Activated T-helper 1 cell treated with anti-CD3 and anti-CD28 coated beads, Interleukin-12 subunit alpha, Interleukin-12 subunit beta, Interleukin-2, Interleukin-4 antibody, amounts not matched to agents 30 ng/mL and 10 ng/mL and 1 ng/mL, durations not matched to agents 14 hours and 24 hours and 36 hours (primary cell): ENCODE measurements around the gene EPB41L3. TPM values are rescaled to one million over a fixed set of nuclear protein-coding genes. Genes with fewer than 3 reads are reported as not detected.

Experiments used
- DNase-seq: peaks from one replicate; pipeline ENCODE4 v3.0.0; 2021; ENCODE audit warnings: low spot score
- H3K27ac Mint-ChIP-seq: one replicate; pipeline ENCODE4 v1.8.0; 2021; ENCODE audit warnings: mild to moderate bottlenecking, mixed read lengths
- H3K27me3 Mint-ChIP-seq: one replicate; pipeline ENCODE4 v1.8.0; 2022; ENCODE audit warnings: mild to moderate bottlenecking, moderate library complexity, mixed read lengths; ENCODE audit not compliant: insufficient read depth
- H3K36me3 Mint-ChIP-seq: one replicate; pipeline ENCODE4 v1.8.0; 2021; ENCODE audit warnings: low read depth, mixed read lengths
- H3K4me1 Mint-ChIP-seq: one replicate; pipeline ENCODE4 v1.8.0; 2021; ENCODE audit warnings: low read depth, mixed read lengths
- H3K4me3 Mint-ChIP-seq: one replicate; pipeline ENCODE4 v1.8.0; 2021; ENCODE audit warnings: mild to moderate bottlenecking, moderate library complexity, mixed read lengths
- H3K9me3 Mint-ChIP-seq: one replicate; pipeline ENCODE4 v1.8.0; 2021; ENCODE audit warnings: mixed read lengths
- intact Hi-C: fragments of 100-400 bp; cut with micrococcal nuclease; formaldehyde crosslinking; loops from one replicate; pipeline ENCODE4 v1.15.1; 2024
- total RNA-seq: library from RNA; stranded (reverse); gene quantifications from 2 replicates; pipeline ENCODE4 v1.2.3, GENCODE V29; 2022

Gene EPB41L3
- total RNA-seq, 1 donor from 2014 or later = 1.7 TPM

GRCh38 chr18:5546660-5547059, 2.9 kb upstream of the EPB41L3 start:
- intact Hi-C loops = loop anchor here (10.0 kb wide), 2 partner anchors 92 to 122 kb away; no protein-coding TSS in a partner anchor
- Mint-ChIP-seq H3K27me3 (peaks cover 35% of the 10 kb centered on the region), H3K36me3 (no peaks in the 10 kb centered on the region), H3K4me1 (no peaks in the 10 kb centered on the region), H3K4me3 (no peak overlapping the region), H3K27ac (no peak overlapping the region), H3K9me3 (no peaks in the 10 kb centered on the region)
- DNase-seq = no peak

GRCh38 chr18:5543036-5543680, 639 bp downstream of the EPB41L3 start:
- H3K4me3 Mint-ChIP-seq = no peak overlapping the region
- intact Hi-C loops = loop anchor here (10.0 kb wide), 2 partner anchors 88 to 118 kb away; no protein-coding TSS in a partner anchor
- H3K9me3 Mint-ChIP-seq = no peaks in the 10 kb centered on the region
- H3K27me3 Mint-ChIP-seq = peaks cover 48% of the 10 kb centered on the region
- no peak for DNase-seq
- no peak overlapping the region for H3K27ac Mint-ChIP-seq
- H3K4me1 Mint-ChIP-seq = no peaks in the 10 kb centered on the region
- no peaks in the 10 kb centered on the region for H3K36me3 Mint-ChIP-seq

- Mint-ChIP-seq H3K4me1 (no peaks in the 10 kb centered on the region), H3K27ac (no peak overlapping the region), H3K4me3 (peak overlapping the region; percentile 49), H3K27me3 (peaks cover 42% of the 10 kb centered on the region), H3K9me3 (no peaks in the 10 kb centered on the region), H3K36me3 (no peaks in the 10 kb centered on the region)
- no peak for DNase-seq
- intact Hi-C loops = loop anchor here (10.0 kb wide), 2 partner anchors 88 to 118 kb away; no protein-coding TSS in a partner anchor
Measured at GRCh38 chr18:5542515-5543035, 1.2 kb downstream of the EPB41L3 start.

- no peaks in the 10 kb centered on the region for H3K4me1 Mint-ChIP-seq
- no peaks in the 10 kb centered on the region for H3K36me3 Mint-ChIP-seq
- H3K27ac Mint-ChIP-seq = no peak overlapping the region
- H3K4me3 Mint-ChIP-seq = no peak overlapping the region
- no peaks in the 10 kb centered on the region for H3K9me3 Mint-ChIP-seq
- intact Hi-C loops = loop anchor here (10.0 kb wide), 2 partner anchors 87 to 117 kb away; no protein-coding TSS in a partner anchor
- no peak for DNase-seq
- H3K27me3 Mint-ChIP-seq = peaks cover 39% of the 10 kb centered on the region
Measured at GRCh38 chr18:5541644-5542043, 2.2 kb downstream of the EPB41L3 start.

GRCh38 chr18:5539391-5539790, 4.4 kb downstream of the EPB41L3 start:
- no peaks in the 10 kb centered on the region for H3K4me1 Mint-ChIP-seq
- no peaks in the 10 kb centered on the region for H3K36me3 Mint-ChIP-seq
- no peak overlapping the region for H3K27ac Mint-ChIP-seq
- no peak for DNase-seq
- H3K4me3 Mint-ChIP-seq = no peak overlapping the region
- no peaks in the 10 kb centered on the region for H3K9me3 Mint-ChIP-seq
- peaks cover 31% of the 10 kb centered on the region for H3K27me3 Mint-ChIP-seq
- intact Hi-C loops = no loop called here

GRCh38 chr18:5538544-5538943, 5.3 kb downstream of the EPB41L3 start:
- DNase-seq = no peak
- Mint-ChIP-seq H3K36me3 (no peaks in the 10 kb centered on the region), H3K4me3 (no peak overlapping the region), H3K4me1 (no peaks in the 10 kb centered on the region), H3K27ac (no peak overlapping the region), H3K9me3 (no peaks in the 10 kb centered on the region), H3K27me3 (peaks cover 28% of the 10 kb centered on the region)
- intact Hi-C loops = no loop called here

GRCh38 chr18:5537860-5538259, 5.9 kb downstream of the EPB41L3 start:
- intact Hi-C loops = no loop called here
- Mint-ChIP-seq H3K27ac (no peak overlapping the region), H3K4me1 (no peaks in the 10 kb centered on the region), H3K9me3 (no peaks in the 10 kb centered on the region), H3K36me3 (no peaks in the 10 kb centered on the region), H3K27me3 (peaks cover 28% of the 10 kb centered on the region), H3K4me3 (no peak overlapping the region)
- no peak for DNase-seq

GRCh38 chr18:5534845-5535244, 9.0 kb downstream of the EPB41L3 start:
- Mint-ChIP-seq H3K27me3 (peaks cover 5% of the 10 kb centered on the region), H3K9me3 (no peaks in the 10 kb centered on the region), H3K27ac (no peak overlapping the region), H3K4me1 (no peaks in the 10 kb centered on the region), H3K4me3 (no peak overlapping the region), H3K36me3 (no peaks in the 10 kb centered on the region)
- intact Hi-C loops = no loop called here
- DNase-seq = no peak

GRCh38 chr18:5532066-5532465, 11.7 kb downstream of the EPB41L3 start:
- DNase-seq = no peak
- no peaks in the 10 kb centered on the region for H3K9me3 Mint-ChIP-seq
- H3K4me3 Mint-ChIP-seq = no peak overlapping the region
- H3K27me3 Mint-ChIP-seq = no peaks in the 10 kb centered on the region
- no peak overlapping the region for H3K27ac Mint-ChIP-seq
- H3K36me3 Mint-ChIP-seq = no peaks in the 10 kb centered on the region
- no peaks in the 10 kb centered on the region for H3K4me1 Mint-ChIP-seq
- intact Hi-C loops = no loop called here

- no peak overlapping the region for H3K4me3 Mint-ChIP-seq
- H3K4me1 Mint-ChIP-seq = no peaks in the 10 kb centered on the region
- no peaks in the 10 kb centered on the region for H3K9me3 Mint-ChIP-seq
- no peaks in the 10 kb centered on the region for H3K27me3 Mint-ChIP-seq
- H3K36me3 Mint-ChIP-seq = no peaks in the 10 kb centered on the region
- intact Hi-C loops = no loop called here
- H3K27ac Mint-ChIP-seq = no peak overlapping the region
- no peak for DNase-seq
Measured at GRCh38 chr18:5530629-5531178, 13.1 kb downstream of the EPB41L3 start.

GRCh38 chr18:5529471-5529870, 14.3 kb downstream of the EPB41L3 start:
- Mint-ChIP-seq H3K27me3 (no peaks in the 10 kb centered on the region), H3K4me1 (no peaks in the 10 kb centered on the region), H3K4me3 (no peak overlapping the region), H3K27ac (no peak overlapping the region), H3K36me3 (no peaks in the 10 kb centered on the region), H3K9me3 (no peaks in the 10 kb centered on the region)
- DNase-seq = no peak
- intact Hi-C loops = no loop called here

- H3K36me3 Mint-ChIP-seq = no peaks in the 10 kb centered on the region
- H3K9me3 Mint-ChIP-seq = no peaks in the 10 kb centered on the region
- DNase-seq = no peak
- H3K27ac Mint-ChIP-seq = no peak overlapping the region
- intact Hi-C loops = no loop called here
- H3K27me3 Mint-ChIP-seq = no peaks in the 10 kb centered on the region
- no peak overlapping the region for H3K4me3 Mint-ChIP-seq
- no peaks in the 10 kb centered on the region for H3K4me1 Mint-ChIP-seq
Measured at GRCh38 chr18:5527603-5528002, 16.2 kb downstream of the EPB41L3 start.

- H3K9me3 Mint-ChIP-seq = no peaks in the 10 kb centered on the region
- no peaks in the 10 kb centered on the region for H3K27me3 Mint-ChIP-seq
- intact Hi-C loops = no loop called here
- H3K4me1 Mint-ChIP-seq = no peaks in the 10 kb centered on the region
- no peak overlapping the region for H3K4me3 Mint-ChIP-seq
- no peak overlapping the region for H3K27ac Mint-ChIP-seq
- H3K36me3 Mint-ChIP-seq = no peaks in the 10 kb centered on the region
- no peak for DNase-seq
Measured at GRCh38 chr18:5524660-5525059, 19.1 kb downstream of the EPB41L3 start.
